Mononuclear cell (primary cell): Measurements from ENCODE around the gene GSN. TPM values are rescaled to one million over a fixed set of nuclear protein-coding genes. Genes with fewer than 3 reads are reported as not detected.

Experiments
- H3K27me3 ChIP-seq: 2 replicates; pipeline ENCODE4 v1.6.0; 2011; ENCODE audit warnings: low read length, control low read depth; ENCODE audit not compliant: insufficient read depth
- H3K4me1 ChIP-seq: 2 replicates; pipeline ENCODE4 v1.5.1; 2011; ENCODE audit warnings: mild to moderate bottlenecking, low read length, control low read depth; ENCODE audit not compliant: insufficient read depth
- H3K4me3 ChIP-seq: 2 replicates; pipeline ENCODE4 v1.5.1; 2011; ENCODE audit warnings: mild to moderate bottlenecking, low read length, moderate library complexity
- H3K9me3 ChIP-seq: 2 replicates; pipeline ENCODE4 v1.5.1; 2011; ENCODE audit warnings: low read depth, mild to moderate bottlenecking, control low read depth, low read length
- total RNA-seq: library from RNA; depleted of rRNA; stranded (reverse); fragments of >200 nt; gene quantifications from one replicate; pipeline ENCODE4 v1.2.3, GENCODE V29; 2012

GSN gene
- total RNA-seq, 1 donor: 72.2 TPM

GRCh38 chr9:121297389-121297788 lies 29.4 kb downstream of the GSN start:
- Histone ChIP-seq H3K4me1 (peaks cover 42% of the 10 kb centered on the region), H3K9me3 (no peaks in the 10 kb centered on the region), H3K4me3 (no peak overlapping the region), H3K27me3 (no peaks in the 10 kb centered on the region)

GRCh38 chr9:121298016-121298538 lies 30.1 kb downstream of the GSN start:
- no peaks in the 10 kb centered on the region for H3K9me3 ChIP-seq
- H3K4me1 ChIP-seq: peaks cover 42% of the 10 kb centered on the region
- H3K27me3 ChIP-seq: no peaks in the 10 kb centered on the region
- H3K4me3 ChIP-seq: no peak overlapping the region

DNA sequence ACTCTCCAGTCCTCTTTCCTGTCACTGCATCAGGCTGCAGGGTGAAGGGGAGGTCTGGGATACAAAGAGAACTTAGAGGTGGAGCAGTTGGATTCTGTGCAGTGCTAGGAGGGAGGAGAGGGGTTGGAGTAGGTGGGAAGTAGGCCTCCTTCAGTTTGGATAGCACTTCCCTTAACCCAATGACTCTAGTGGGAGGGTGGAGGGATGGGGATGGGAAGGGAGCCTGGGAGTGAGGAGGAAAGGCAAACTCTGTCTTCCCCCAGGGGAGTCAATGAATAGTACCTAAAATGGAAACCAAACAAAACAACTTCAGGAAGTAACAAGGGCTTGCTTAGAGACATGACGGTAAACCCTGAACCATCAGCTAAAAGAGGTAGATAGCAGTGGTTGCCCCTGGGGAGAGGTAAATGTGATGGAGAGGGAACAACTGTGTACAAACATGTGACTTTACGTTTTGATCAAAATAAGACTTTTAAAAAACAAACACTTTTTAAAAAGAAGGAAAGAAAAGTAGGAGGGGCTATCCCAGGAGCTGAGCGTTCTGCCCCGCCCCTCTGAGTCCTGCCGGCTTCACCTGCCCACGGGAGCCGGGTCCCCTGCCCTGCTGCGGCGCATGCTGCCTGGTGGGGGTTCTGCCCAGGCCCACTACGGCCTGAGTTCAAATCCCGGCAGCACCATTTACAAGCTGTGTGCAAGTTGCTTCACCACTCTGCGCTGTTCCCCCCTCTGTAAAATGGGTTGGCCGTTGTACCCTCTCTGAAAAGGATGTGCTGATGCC lies 30.9 kb downstream of the GSN start:
- no peaks in the 10 kb centered on the region for H3K9me3 ChIP-seq
- H3K27me3 ChIP-seq: no peaks in the 10 kb centered on the region
- peak overlapping the region; percentile 33 for H3K4me3 ChIP-seq
- peaks cover 42% of the 10 kb centered on the region for H3K4me1 ChIP-seq

- no peaks in the 10 kb centered on the region for H3K9me3 ChIP-seq
- H3K27me3 ChIP-seq: no peaks in the 10 kb centered on the region
- H3K4me3 ChIP-seq: peak overlapping the region; percentile 33
- H3K4me1 ChIP-seq: peaks cover 42% of the 10 kb centered on the region
Observed at GRCh38 chr9:121299467-121300282, 31.7 kb downstream of the GSN start.

GRCh38 chr9:121300283-121301119 lies 32.5 kb downstream of the GSN start:
- Histone ChIP-seq H3K9me3 (no peaks in the 10 kb centered on the region), H3K4me1 (peaks cover 42% of the 10 kb centered on the region), H3K27me3 (no peaks in the 10 kb centered on the region), H3K4me3 (peak overlapping the region; percentile 33)

GRCh38 chr9:121301881-121302286 lies 33.9 kb downstream of the GSN start:
- peaks cover 36% of the 10 kb centered on the region for H3K4me1 ChIP-seq
- H3K9me3 ChIP-seq: no peaks in the 10 kb centered on the region
- H3K27me3 ChIP-seq: no peaks in the 10 kb centered on the region
- H3K4me3 ChIP-seq: no peak overlapping the region

- H3K9me3 ChIP-seq: no peaks in the 10 kb centered on the region
- no peak overlapping the region for H3K4me3 ChIP-seq
- H3K27me3 ChIP-seq: no peaks in the 10 kb centered on the region
- peaks cover 33% of the 10 kb centered on the region for H3K4me1 ChIP-seq
Observed at GRCh38 chr9:121302341-121302740, 34.4 kb downstream of the GSN start.

GRCh38 chr9:121302786-121303185 lies 34.8 kb downstream of the GSN start:
- Histone ChIP-seq H3K27me3 (no peaks in the 10 kb centered on the region), H3K4me3 (no peak overlapping the region), H3K4me1 (peaks cover 29% of the 10 kb centered on the region), H3K9me3 (no peaks in the 10 kb centered on the region)

DNA sequence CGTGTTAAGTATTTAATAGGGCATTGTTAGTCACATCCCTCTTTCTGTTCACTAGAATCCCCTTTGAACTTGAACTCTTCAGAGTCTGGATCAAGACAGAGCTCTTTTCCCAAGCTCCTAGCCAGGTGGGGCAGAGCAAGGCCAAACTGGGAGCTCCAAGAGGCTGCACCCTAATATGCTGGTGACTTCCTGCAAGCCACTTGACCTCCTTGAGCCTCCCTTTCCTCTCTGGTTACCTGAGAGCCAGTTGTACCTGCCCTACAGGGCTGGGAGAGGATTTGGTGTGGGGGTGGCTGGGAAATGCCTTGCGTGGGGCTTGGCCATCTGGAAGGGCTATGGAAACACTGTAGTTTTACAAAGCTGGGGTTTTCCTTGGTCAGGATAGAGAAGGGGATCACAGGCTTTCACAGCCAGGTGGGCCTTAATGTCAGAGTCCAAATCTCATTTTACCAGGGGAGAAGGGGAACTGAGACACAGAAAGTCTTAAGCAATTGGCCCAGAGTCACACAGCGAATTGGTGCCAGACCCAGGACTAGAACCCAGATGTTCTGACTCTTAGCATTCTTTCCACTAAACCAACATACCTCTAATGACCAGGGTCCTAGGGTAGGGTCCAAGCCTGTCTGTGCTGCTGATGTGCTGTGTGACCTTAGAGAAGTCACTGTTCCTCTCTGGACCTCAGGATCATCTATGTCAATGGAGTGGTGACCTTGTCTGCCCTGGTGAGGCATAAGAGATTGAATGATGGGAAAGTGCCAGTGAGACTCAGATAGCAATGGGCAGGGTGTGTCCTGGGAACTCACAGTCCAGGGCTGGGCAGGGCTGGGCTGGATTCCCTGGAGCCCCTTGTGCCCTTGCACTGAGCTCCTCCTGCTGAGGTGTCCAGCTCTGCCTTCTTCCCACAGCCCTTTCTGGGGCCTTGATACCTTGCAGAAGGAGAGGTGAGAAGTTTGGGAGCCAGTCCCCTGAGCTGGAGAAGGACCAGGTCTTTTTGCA lies 35.8 kb downstream of the GSN start:
- Histone ChIP-seq H3K4me1 (peaks cover 20% of the 10 kb centered on the region), H3K27me3 (no peaks in the 10 kb centered on the region), H3K4me3 (no peak overlapping the region), H3K9me3 (no peaks in the 10 kb centered on the region)

DNA sequence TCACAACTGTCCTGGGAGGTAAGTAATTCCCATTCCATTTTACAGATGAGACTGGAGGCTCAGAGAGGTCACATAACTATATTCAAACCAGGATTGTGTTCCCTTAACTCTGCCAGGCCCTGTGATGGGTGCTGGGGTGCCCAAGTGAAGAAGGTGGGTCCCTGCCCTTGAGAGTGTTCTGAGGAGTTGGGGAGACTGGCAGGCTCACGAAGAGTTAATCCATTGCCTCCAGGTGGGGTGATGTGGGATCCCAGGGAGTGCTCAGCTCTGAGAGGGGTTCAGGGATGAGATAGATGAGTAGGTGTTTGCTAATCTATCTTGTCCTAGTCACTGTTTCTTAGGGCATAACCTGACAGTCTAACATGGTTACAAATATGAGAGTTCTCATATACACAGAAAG lies 36.7 kb downstream of the GSN start:
- H3K4me1 ChIP-seq: peaks cover 11% of the 10 kb centered on the region
- no peaks in the 10 kb centered on the region for H3K27me3 ChIP-seq
- H3K4me3 ChIP-seq: no peak overlapping the region
- no peaks in the 10 kb centered on the region for H3K9me3 ChIP-seq

- H3K4me3 ChIP-seq: no peak overlapping the region
- H3K27me3 ChIP-seq: no peaks in the 10 kb centered on the region
- H3K4me1 ChIP-seq: peaks cover 4% of the 10 kb centered on the region
- H3K9me3 ChIP-seq: no peaks in the 10 kb centered on the region
Observed at GRCh38 chr9:121305269-121305994, 37.5 kb downstream of the GSN start.

- no peaks in the 10 kb centered on the region for H3K4me1 ChIP-seq
- no peaks in the 10 kb centered on the region for H3K27me3 ChIP-seq
- no peaks in the 10 kb centered on the region for H3K9me3 ChIP-seq
- no peak overlapping the region for H3K4me3 ChIP-seq
Observed at GRCh38 chr9:121307976-121308375, 40.0 kb downstream of the GSN start.

GRCh38 chr9:121308765-121309164 lies 40.8 kb downstream of the GSN start:
- no peaks in the 10 kb centered on the region for H3K9me3 ChIP-seq
- no peaks in the 10 kb centered on the region for H3K4me1 ChIP-seq
- H3K27me3 ChIP-seq: no peaks in the 10 kb centered on the region
- H3K4me3 ChIP-seq: no peak overlapping the region
